SK-N-SH treated with all-trans-retinoic acid at 6 μM for 48 hours (cell line): ENCODE data around the gene KHDC3L.
"Not testable (repeated sequence)": the region's sequence is repeated elsewhere in the genome, so short reads cannot be mapped to it uniquely, and the experiment has no call there.

Experiments used
- ATAC-seq: fragments of 200-7000 bp; cut with Tn5 transposase; 3 replicates; pipeline ENCODE4 v1.9.1; 2020; ENCODE audit warnings: mild to moderate bottlenecking, moderate library complexity
- ARNTL ChIP-seq: fragments of 450-650 bp; formaldehyde crosslinking; IDR thresholded peaks from 2 replicates; pipeline ENCODE4 v1.5.0; 2020; ENCODE audit warnings: low read depth, mild to moderate bottlenecking, moderate library complexity, borderline replicate concordance
- BACH2 ChIP-seq: fragments of 250-450 bp; sonication (Bioruptor Pico); IDR thresholded peaks from 2 replicates; pipeline ENCODE4 v1.9.0; 2021; ENCODE audit warnings: mild to moderate bottlenecking, borderline replicate concordance
- CREB5 ChIP-seq: fragments of 250-450 bp; sonication (Bioruptor Pico); IDR thresholded peaks from 2 replicates; pipeline ENCODE4 v1.5.1; 2020; ENCODE audit warnings: low read depth, mild to moderate bottlenecking, moderate library complexity
- CSRNP3 ChIP-seq: fragments of 250-450 bp; sonication (Bioruptor Pico); IDR thresholded peaks from 2 replicates; pipeline ENCODE4 v1.5.1; 2021; ENCODE audit warnings: mild to moderate bottlenecking, moderate library complexity
- ESRRG ChIP-seq: fragments of 250-450 bp; sonication (Bioruptor Pico); IDR thresholded peaks from 2 replicates; pipeline ENCODE4 v1.6.1; 2021; ENCODE audit warnings: mild to moderate bottlenecking
- ISL1 ChIP-seq: fragments of 250-450 bp; sonication (Bioruptor Pico); IDR thresholded peaks from 2 replicates; pipeline ENCODE4 v2.1.2; 2022; ENCODE audit warnings: mild to moderate bottlenecking, moderate library complexity
- OSR1 ChIP-seq: fragments of 250-450 bp; sonication (Bioruptor Pico); IDR thresholded peaks from 2 replicates; pipeline ENCODE4 v1.8.0; 2022; ENCODE audit warnings: moderate library complexity, mild to moderate bottlenecking, inconsistent platforms
- POU6F1 ChIP-seq: fragments of 250-450 bp; sonication (Bioruptor Pico); IDR thresholded peaks from 2 replicates; pipeline ENCODE4 v1.8.0; 2021; ENCODE audit warnings: low read depth, mild to moderate bottlenecking, moderate library complexity, borderline replicate concordance
- PPARA ChIP-seq: fragments of 250-450 bp; sonication (Bioruptor Pico); IDR thresholded peaks from 2 replicates; pipeline ENCODE4 v1.5.0; 2020; ENCODE audit warnings: mild to moderate bottlenecking, borderline replicate concordance
- RARB ChIP-seq: fragments of 250-450 bp; sonication (Bioruptor Pico); IDR thresholded peaks from 2 replicates; pipeline ENCODE4 v1.8.0; 2021; ENCODE audit warnings: mild to moderate bottlenecking, moderate library complexity
- SNAI2 ChIP-seq: fragments of 250-450 bp; sonication (Bioruptor Pico); IDR thresholded peaks from 2 replicates; pipeline ENCODE4 v1.5.0; 2020; ENCODE audit warnings: mild to moderate bottlenecking, moderate library complexity
- TCF4 ChIP-seq: fragments of 250-450 bp; sonication (Bioruptor Pico); IDR thresholded peaks from 2 replicates; pipeline ENCODE4 v1.8.0; 2021; ENCODE audit warnings: mild to moderate bottlenecking, moderate library complexity, borderline replicate concordance
- TSHZ2 ChIP-seq: fragments of 250-450 bp; sonication (Bioruptor Pico); IDR thresholded peaks from 2 replicates; pipeline ENCODE4 v1.5.0; 2020; ENCODE audit warnings: mild to moderate bottlenecking, moderate library complexity
- ZC3H10 ChIP-seq: fragments of 250-450 bp; sonication (Bioruptor Pico); IDR thresholded peaks from 2 replicates; pipeline ENCODE4 v1.5.1; 2021; ENCODE audit warnings: mild to moderate bottlenecking, moderate library complexity
- ZFP3 ChIP-seq: fragments of 250-450 bp; sonication (Bioruptor Pico); IDR thresholded peaks from 2 replicates; pipeline ENCODE4 v1.5.0; 2020; ENCODE audit warnings: mild to moderate bottlenecking, moderate library complexity
- ZFP30 ChIP-seq: fragments of 450-650 bp; formaldehyde crosslinking; IDR thresholded peaks from 2 replicates; pipeline ENCODE4 v1.5.0; 2022; ENCODE audit warnings: mild to moderate bottlenecking, moderate library complexity
- ZNF565 ChIP-seq: fragments of 450-650 bp; formaldehyde crosslinking; conservative IDR thresholded peaks from 2 replicates; pipeline ENCODE4 v1.5.0; 2020; ENCODE audit warnings: low read depth, mild to moderate bottlenecking, moderate library complexity
- ZNF70 ChIP-seq: fragments of 450-650 bp; formaldehyde crosslinking; IDR thresholded peaks from 2 replicates; pipeline ENCODE4 v1.5.0; 2020; ENCODE audit warnings: mild to moderate bottlenecking, moderate library complexity

Gene KHDC3L

GRCh38 chr6:73388433-73388799 is 26.0 kb downstream of the KHDC3L start (continued):
- no peak for TF ChIP-seq CREB5 (CRISPR knock-in tag)
- no peak for TF ChIP-seq ZC3H10
- TF ChIP-seq ZNF70 = no peak
- no peak for TF ChIP-seq ZNF565 (CRISPR knock-in tag)
- TF ChIP-seq CSRNP3 = no peak
- TF ChIP-seq, all 23 proteins: peak for 0

GRCh38 chr6:73388800-73389512 is 26.5 kb downstream of the KHDC3L start:
- ATAC-seq = peak; percentile 98
- TF ChIP-seq ARNTL (CRISPR knock-in tag) (no peak), ZNF565 (CRISPR knock-in tag) (no peak), CREB5 (CRISPR knock-in tag) (no peak), SNAI2 (CRISPR knock-in tag) (no peak), ZFP30 (CRISPR knock-in tag) (no peak), ESRRG (no peak), ZC3H10 (no peak), CSRNP3 (no peak), PPARA (CRISPR knock-in tag) (no peak), TCF4 (no peak), RARB (no peak), ISL1 (no peak)

- TF ChIP-seq OSR1 (CRISPR knock-in tag) (no peak), POU6F1 (CRISPR knock-in tag) (no peak)
- ATAC-seq = no peak
Measured at GRCh38 chr6:73389854-73390253, 27.4 kb downstream of the KHDC3L start.

GRCh38 chr6:73391675-73392074 is 29.2 kb downstream of the KHDC3L start:
- TF ChIP-seq RARB (no peak), ZFP3 (CRISPR knock-in tag) (no peak), POU6F1 (CRISPR knock-in tag) (no peak), ISL1 (no peak), TSHZ2 (CRISPR knock-in tag) (no peak), ARNTL (CRISPR knock-in tag) (no peak), BACH2 (CRISPR knock-in tag) (no peak)
- no peak for ATAC-seq

GRCh38 chr6:73392188-73392587 is 29.7 kb downstream of the KHDC3L start:
- not testable (repeated sequence) for ATAC-seq
